Measurements from ENCODE around the gene HACL1. TPM values are rescaled to one million over a fixed set of nuclear protein-coding genes. Genes with fewer than 3 reads are reported as not detected.
A peak's percentile ranks its signal among the peaks of the same experiment; 100 is the strongest.

Gene HACL1
- 15.6 TPM for polyA plus RNA-seq (2012; ENCODE audit: missing spikeins)

DNA sequence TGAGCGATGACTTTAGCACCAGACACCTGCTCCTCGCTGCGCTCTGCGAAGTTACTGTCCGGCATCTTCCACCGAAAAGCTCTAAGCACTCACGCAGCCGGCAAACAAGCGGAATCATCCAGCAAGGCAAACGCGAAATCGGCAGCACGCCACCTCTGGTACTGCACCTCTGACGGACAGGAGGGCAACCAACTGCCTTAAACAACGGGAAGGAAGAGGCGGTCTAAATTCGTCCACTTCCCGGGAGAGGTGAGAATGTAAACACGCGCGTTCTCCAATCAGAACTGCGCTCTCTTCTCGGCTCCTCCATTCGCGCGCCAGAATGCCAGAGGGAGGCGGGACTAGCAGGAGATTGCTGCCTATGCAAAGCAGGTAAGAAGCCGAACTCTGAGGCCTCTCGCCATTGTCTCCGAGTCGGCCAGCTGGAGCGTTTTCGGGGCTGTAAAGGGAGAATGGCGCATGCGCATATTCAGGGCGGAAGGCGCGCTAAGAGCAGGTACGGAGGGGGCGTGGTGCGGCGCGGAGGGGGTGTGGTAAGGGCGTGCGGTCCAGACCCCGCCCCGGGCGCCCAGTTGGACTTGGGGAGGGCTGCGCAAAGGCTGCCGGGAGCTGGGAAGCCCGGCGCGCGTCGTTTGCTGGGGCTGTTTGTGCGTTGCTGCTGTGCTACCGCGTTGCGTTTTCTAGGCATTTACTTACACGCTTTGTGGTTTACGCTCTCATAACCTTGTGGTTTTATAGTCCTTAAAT is at the start of gene HACL1, which contains the start of gene BTD:
HACL1 (minus strand) TSS at position 171 of the 747 bp plus-strand sequence; CDS start at position 65, 106 bp downstream.
BTD (plus strand) TSS at position 347 of the 747 bp plus-strand sequence. CDS start 33,695 bp downstream, outside the sequence.
- TF ChIP-seq POLR2AphosphoS5 (IDR thresholded peaks at IDR 0.05; ENCODE audit: low read depth, low read length) (peak; percentile 90), TAF1 (IDR thresholded peaks at IDR 0.05; ENCODE audit: borderline replicate concordance, low read depth, low read length) (no peak; the same call in 1 of the 2 replicates), POLR2A (IDR thresholded peaks at IDR 0.05; ENCODE audit: low read depth, low read length) (peak; percentile 87)
- peak; percentile 69 for DNase-seq (ENCODE audit: insufficient read length)
- peak; percentile 96 for FAIRE-seq

DNA sequence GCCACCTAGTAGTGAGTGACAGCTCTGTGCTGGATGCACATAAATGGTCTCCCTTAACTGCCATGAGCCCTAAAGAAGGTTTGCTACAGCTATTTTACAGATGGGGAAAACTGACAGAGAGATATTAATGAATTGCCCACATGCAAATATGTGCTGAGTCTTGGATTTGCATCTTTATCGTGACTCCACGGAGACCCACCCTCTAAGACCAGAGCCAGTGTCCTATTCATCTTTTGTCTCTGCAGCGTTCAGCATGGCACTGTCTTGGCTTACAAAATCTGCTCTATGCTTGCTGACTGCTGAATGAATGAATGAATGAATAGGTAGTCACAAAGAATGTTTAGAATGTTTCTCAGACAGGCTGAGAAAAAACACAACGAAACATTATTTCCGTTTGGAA is 48.5 kb upstream of the HACL1 start:
- DNase-seq (ENCODE audit: insufficient read length) (no peak), FAIRE-seq (no peak)
- no peak for TF ChIP-seq POLR2AphosphoS5 (IDR thresholded peaks at IDR 0.05; ENCODE audit: low read depth, low read length)
- no peak for TF ChIP-seq TAF1 (IDR thresholded peaks at IDR 0.05; ENCODE audit: borderline replicate concordance, low read depth, low read length)
- TF ChIP-seq POLR2A (IDR thresholded peaks at IDR 0.05; ENCODE audit: low read depth, low read length) = no peak

- TF ChIP-seq TAF1 (IDR thresholded peaks at IDR 0.05; ENCODE audit: borderline replicate concordance, low read depth, low read length) (no peak), POLR2AphosphoS5 (IDR thresholded peaks at IDR 0.05; ENCODE audit: low read depth, low read length) (no peak), POLR2A (IDR thresholded peaks at IDR 0.05; ENCODE audit: low read depth, low read length) (no peak)
- FAIRE-seq (no peak), DNase-seq (ENCODE audit: insufficient read length) (no peak)
Measured at GRCh38 chr3:15649341-15649740, 48.0 kb upstream of the HACL1 start.

DNA sequence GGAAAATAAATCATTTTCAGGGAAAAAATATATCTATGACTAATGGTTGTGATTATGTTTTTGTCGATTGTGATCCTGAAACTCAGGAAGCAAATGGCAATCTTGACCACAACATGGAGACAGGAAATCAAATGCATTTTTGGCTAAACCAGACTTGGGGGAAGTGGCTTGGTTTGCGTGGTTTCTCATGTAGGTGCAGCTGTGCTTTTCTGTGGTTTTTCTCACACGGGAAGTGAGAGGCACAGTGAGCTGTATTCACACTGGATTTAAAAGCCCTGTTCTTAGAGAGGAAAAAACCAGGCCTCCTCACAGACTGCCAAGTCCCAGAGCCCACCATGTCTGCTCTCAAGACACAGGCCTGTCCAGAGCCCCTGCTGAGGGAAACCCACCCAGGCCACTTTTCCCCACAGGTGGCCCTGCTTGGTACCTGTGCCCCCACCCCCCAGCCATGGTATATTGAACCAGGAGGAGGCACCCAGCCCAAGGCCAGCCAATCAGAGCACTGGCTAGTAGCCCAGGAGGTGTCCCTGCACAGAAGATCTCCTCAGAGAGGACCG is 46.3 kb upstream of the HACL1 start:
- TF ChIP-seq POLR2A (IDR thresholded peaks at IDR 0.05; ENCODE audit: low read depth, low read length) (peak; percentile 20; the same call in 1 of the 2 replicates), POLR2AphosphoS5 (IDR thresholded peaks at IDR 0.05; ENCODE audit: low read depth, low read length) (no peak), TAF1 (IDR thresholded peaks at IDR 0.05; ENCODE audit: borderline replicate concordance, low read depth, low read length) (no peak)
- FAIRE-seq (peak; percentile 88), DNase-seq (ENCODE audit: insufficient read length) (peak; percentile 38)

- TF ChIP-seq POLR2A (IDR thresholded peaks at IDR 0.05; ENCODE audit: low read depth, low read length) (no peak), TAF1 (IDR thresholded peaks at IDR 0.05; ENCODE audit: borderline replicate concordance, low read depth, low read length) (no peak), POLR2AphosphoS5 (IDR thresholded peaks at IDR 0.05; ENCODE audit: low read depth, low read length) (no peak)
- no peak for FAIRE-seq
- DNase-seq (ENCODE audit: insufficient read length) = no peak
Measured at GRCh38 chr3:15646851-15647511, 45.6 kb upstream of the HACL1 start.

DNA sequence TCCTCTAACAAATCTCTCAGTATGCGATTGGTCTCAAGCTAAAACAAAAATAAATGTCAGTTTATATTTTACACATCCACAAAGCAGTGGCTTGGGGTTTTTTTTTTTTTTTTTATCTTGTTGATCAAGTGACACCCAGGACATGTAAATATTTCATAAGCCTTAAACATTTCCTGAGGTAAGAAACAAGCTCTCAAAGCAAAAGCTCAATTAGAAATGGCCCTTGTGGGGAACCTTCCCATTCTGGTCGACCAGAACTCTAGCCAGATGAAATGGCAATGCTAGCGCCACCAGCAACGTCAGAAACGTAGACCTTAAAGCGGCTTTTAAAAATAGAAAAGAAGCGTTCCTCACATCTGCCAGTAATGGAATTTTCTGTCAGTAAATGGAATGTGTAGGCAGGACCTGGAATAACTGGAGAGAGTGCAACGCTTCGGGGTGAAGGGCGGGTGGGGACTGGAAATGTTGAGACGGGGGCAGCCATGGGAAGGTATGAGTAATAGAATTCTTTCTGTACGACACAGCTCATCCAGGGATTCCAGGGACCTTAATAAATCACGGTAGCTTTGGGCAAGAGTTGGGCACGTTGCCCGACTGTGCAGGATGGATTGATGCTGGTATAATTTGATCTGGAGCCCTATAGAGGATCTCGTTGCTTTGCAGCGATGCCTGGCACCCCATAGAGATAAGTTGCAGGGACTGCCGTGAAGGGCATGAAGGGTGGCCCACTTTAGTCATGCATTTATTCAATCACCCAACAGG is 44.6 kb upstream of the HACL1 start:
- DNase-seq (ENCODE audit: insufficient read length) (no peak), FAIRE-seq (no peak)
- TF ChIP-seq POLR2A (IDR thresholded peaks at IDR 0.05; ENCODE audit: low read depth, low read length) = no peak
- no peak for TF ChIP-seq TAF1 (IDR thresholded peaks at IDR 0.05; ENCODE audit: borderline replicate concordance, low read depth, low read length)
- TF ChIP-seq POLR2AphosphoS5 (IDR thresholded peaks at IDR 0.05; ENCODE audit: low read depth, low read length) = no peak

GRCh38 chr3:15645246-15645645 is 43.9 kb upstream of the HACL1 start:
- DNase-seq (ENCODE audit: insufficient read length) = no peak
- no peak for FAIRE-seq
- TF ChIP-seq POLR2A (IDR thresholded peaks at IDR 0.05; ENCODE audit: low read depth, low read length) (no peak), POLR2AphosphoS5 (IDR thresholded peaks at IDR 0.05; ENCODE audit: low read depth, low read length) (no peak), TAF1 (IDR thresholded peaks at IDR 0.05; ENCODE audit: borderline replicate concordance, low read depth, low read length) (no peak)

GRCh38 chr3:15638891-15639262 is 37.5 kb upstream of the HACL1 start:
- FAIRE-seq (peak; percentile 78), DNase-seq (ENCODE audit: insufficient read length) (no peak)
- TF ChIP-seq POLR2AphosphoS5 (IDR thresholded peaks at IDR 0.05; ENCODE audit: low read depth, low read length) (no peak), POLR2A (IDR thresholded peaks at IDR 0.05; ENCODE audit: low read depth, low read length) (no peak), TAF1 (IDR thresholded peaks at IDR 0.05; ENCODE audit: borderline replicate concordance, low read depth, low read length) (no peak)

- TF ChIP-seq TAF1 (IDR thresholded peaks at IDR 0.05; ENCODE audit: borderline replicate concordance, low read depth, low read length) = no peak
- TF ChIP-seq POLR2AphosphoS5 (IDR thresholded peaks at IDR 0.05; ENCODE audit: low read depth, low read length) = no peak
- TF ChIP-seq POLR2A (IDR thresholded peaks at IDR 0.05; ENCODE audit: low read depth, low read length) = no peak
- peak; percentile 17 for FAIRE-seq
- no peak for DNase-seq (ENCODE audit: insufficient read length)
Measured at GRCh38 chr3:15638193-15638890, 37.0 kb upstream of the HACL1 start.

- peak; percentile 86 for FAIRE-seq
- no peak for DNase-seq (ENCODE audit: insufficient read length)
- TF ChIP-seq TAF1 (IDR thresholded peaks at IDR 0.05; ENCODE audit: borderline replicate concordance, low read depth, low read length) = no peak
- TF ChIP-seq POLR2A (IDR thresholded peaks at IDR 0.05; ENCODE audit: low read depth, low read length) = no peak
- TF ChIP-seq POLR2AphosphoS5 (IDR thresholded peaks at IDR 0.05; ENCODE audit: low read depth, low read length) = no peak
Measured at GRCh38 chr3:15637131-15637951, 36.0 kb upstream of the HACL1 start.

Measured in GM12892 (cell line).